GM23248 (cell line): Measurements from ENCODE around the gene CAST. TPM values are rescaled to one million over a fixed set of nuclear protein-coding genes. Genes with fewer than 3 reads are reported as not detected.

Experiments
- DNase-seq: peaks from one replicate; pipeline ENCODE4 v3.0.0-alpha.2; 2015
- H2AFZ ChIP-seq: fragments of 200-600 bp; sonication (generic); 2 replicates; pipeline ENCODE4 v1.6.1; 2016; ENCODE audit warnings: antibody characterized with exemption
- H3F3A ChIP-seq: fragments of 200-600 bp; sonication (generic); 2 replicates; pipeline ENCODE4 v1.6.1; 2016; ENCODE audit warnings: mild to moderate bottlenecking, antibody characterized with exemption, mixed run types; ENCODE audit not compliant: insufficient read depth
- H3K27ac ChIP-seq: fragments of 200-600 bp; sonication (generic); 2 replicates; pipeline ENCODE4 v1.5.1; 2016; ENCODE audit warnings: mild to moderate bottlenecking
- H3K27me3 ChIP-seq: fragments of 200-600 bp; sonication (generic); replicated peaks from 2 replicates; pipeline ENCODE4 v1.6.1; 2016; ENCODE audit warnings: mild to moderate bottlenecking; ENCODE audit not compliant: insufficient read depth
- H3K36me3 ChIP-seq: fragments of 200-600 bp; sonication (generic); 2 replicates; pipeline ENCODE4 v1.6.1; 2016; ENCODE audit warnings: low read depth, mild to moderate bottlenecking
- H3K4me1 ChIP-seq: fragments of 200-600 bp; sonication (generic); 2 replicates; pipeline ENCODE4 v1.6.1; 2016; ENCODE audit warnings: mild to moderate bottlenecking; ENCODE audit not compliant: insufficient read depth
- H3K4me2 ChIP-seq: fragments of 200-600 bp; sonication (generic); one replicate; pipeline ENCODE4 v1.6.1; 2016; ENCODE audit warnings: mild to moderate bottlenecking; ENCODE audit not compliant: unreplicated experiment
- H3K4me3 ChIP-seq: fragments of 200-600 bp; sonication (generic); 2 replicates; pipeline ENCODE4 v1.5.1; 2016; ENCODE audit warnings: mild to moderate bottlenecking
- H3K79me2 ChIP-seq: fragments of 200-600 bp; sonication (generic); 2 replicates; pipeline ENCODE4 v1.6.1; 2016; ENCODE audit warnings: mild to moderate bottlenecking; ENCODE audit not compliant: insufficient read depth
- H3K9ac ChIP-seq: fragments of 200-600 bp; sonication (generic); 2 replicates; pipeline ENCODE4 v1.6.1; 2016; ENCODE audit warnings: mild to moderate bottlenecking
- H3K9me2 ChIP-seq: fragments of 200-600 bp; sonication (generic); 2 replicates; pipeline ENCODE4 v1.6.1; 2016; ENCODE audit warnings: mixed run types, mild to moderate bottlenecking, moderate library complexity; ENCODE audit not compliant: insufficient read depth
- H3K9me3 ChIP-seq: fragments of 200-600 bp; sonication (generic); one replicate; pipeline ENCODE4 v1.6.1; 2017; ENCODE audit warnings: low read depth
- H4K20me1 ChIP-seq: fragments of 200-600 bp; sonication (generic); 2 replicates; pipeline ENCODE4 v1.6.0; 2016; ENCODE audit not compliant: insufficient read depth
- EZH2 ChIP-seq: fragments of 200-600 bp; sonication (generic); IDR thresholded peaks from 2 replicates; pipeline ENCODE4 v1.6.1; 2018; ENCODE audit warnings: antibody characterized with exemption, mild to moderate bottlenecking; ENCODE audit not compliant: insufficient read depth, poor library complexity, severe bottlenecking
- EZH2phosphoT487 ChIP-seq: fragments of 200-600 bp; sonication (generic); IDR thresholded peaks from 2 replicates; pipeline ENCODE4 v1.6.1; 2018; ENCODE audit warnings: antibody characterized with exemption, moderate library complexity, mild to moderate bottlenecking, low read depth; ENCODE audit not compliant: insufficient read depth
- WGBS, 2 experiments: methylation state at CpG; one replicate each; pipeline ENCODE4 v1.1.6; 2015 to 2017; ENCODE audit warnings: low lambda C conversion rate in 2 of 2, low coverage in 1 of 2; ENCODE audit errors: missing lambda C conversion rate in 2 of 2; 5-methylcytosine and 5-hydroxymethylcytosine counted together
- in situ Hi-C: fragments of 300-500 bp; cut with MboI; formaldehyde crosslinking; loops from 2 replicates; pipeline ENCODE4 v1.15.0; 2020
- polyA plus RNA-seq: library from polyadenylated mRNA; unstranded; fragments of >200 nt; fragmentation: Nextera tagmentation; extraction: Ambion mirVana; gene quantifications from 2 replicates; pipeline ENCODE4 v1.2.1, GENCODE V29; 2016
- total RNA-seq: library from RNA; depleted of rRNA; stranded (reverse); fragments of >200 nt; shearing (Covaris generic); gene quantifications from 2 replicates; pipeline ENCODE4 v1.2.3, GENCODE V29; 2014

CAST gene
- total and polyA plus RNA-seq, 2 experiments from 2014 or later: 179 to 196 TPM

- in situ Hi-C loops: no loop called here
- H3K27me3 ChIP-seq: no peaks in the 10 kb centered on the region
- no peak overlapping the region for H3K4me3 ChIP-seq
- H3K9ac ChIP-seq: no peak overlapping the region
- H3K27ac ChIP-seq: no peak overlapping the region
- H3F3A ChIP-seq: peaks cover 18% of the 10 kb centered on the region; the same call in 1 of the 2 replicates
- H3K79me2 ChIP-seq: peaks cover 97% of the 10 kb centered on the region
- H3K36me3 ChIP-seq: peaks cover 6% of the 10 kb centered on the region
- H3K4me2 ChIP-seq: no peak overlapping the region
- DNase-seq: peak; percentile 21
- H3K9me3 ChIP-seq: no peaks in the 10 kb centered on the region
- peaks cover 16% of the 10 kb centered on the region for H3K4me1 ChIP-seq
- TF ChIP-seq EZH2phosphoT487 (no peak), EZH2 (no peak)
- H2AFZ ChIP-seq: no peak overlapping the region
- WGBS, 2 experiments: 97 to 100% methylated on average over 2 of the region's 2 CpGs
- H3K9me2 ChIP-seq: no peaks in the 10 kb centered on the region
- H4K20me1 ChIP-seq: no peaks in the 10 kb centered on the region
Observed at GRCh38 chr5:96720408-96720807, 58.2 kb downstream of the CAST start.

- Histone ChIP-seq H3K9ac (no peak overlapping the region), H4K20me1 (no peaks in the 10 kb centered on the region), H3K4me2 (peak overlapping the region; percentile 27), H3K4me3 (no peak overlapping the region), H3K27me3 (no peaks in the 10 kb centered on the region), H3K9me2 (no peaks in the 10 kb centered on the region), H3K27ac (peak overlapping the region; percentile 59), H2AFZ (no peak overlapping the region), H3K79me2 (peaks cover 97% of the 10 kb centered on the region), H3K36me3 (peaks cover 7% of the 10 kb centered on the region), H3F3A (peaks cover 19% of the 10 kb centered on the region; the same call in 1 of the 2 replicates), H3K4me1 (peaks cover 15% of the 10 kb centered on the region), H3K9me3 (no peaks in the 10 kb centered on the region)
- in situ Hi-C loops: no loop called here
- TF ChIP-seq EZH2phosphoT487 (no peak), EZH2 (no peak)
- peak; percentile 76 for DNase-seq
Observed at GRCh38 chr5:96721351-96721977, 59.3 kb downstream of the CAST start.

GRCh38 chr5:96725257-96725656, 63.1 kb downstream of the CAST start:
- in situ Hi-C loops: no loop called here
- Histone ChIP-seq H3K9me2 (no peaks in the 10 kb centered on the region), H3K79me2 (peaks cover 87% of the 10 kb centered on the region), H3K9ac (no peak overlapping the region), H3F3A (peaks cover 19% of the 10 kb centered on the region; the same call in 1 of the 2 replicates), H3K9me3 (no peaks in the 10 kb centered on the region), H4K20me1 (no peaks in the 10 kb centered on the region), H3K4me3 (no peak overlapping the region), H3K4me1 (peaks cover 15% of the 10 kb centered on the region), H3K27ac (no peak overlapping the region), H3K4me2 (no peak overlapping the region), H2AFZ (no peak overlapping the region), H3K36me3 (peaks cover 11% of the 10 kb centered on the region), H3K27me3 (no peaks in the 10 kb centered on the region)
- 100% methylated on average over 1 of the region's 1 CpG for WGBS, 2 experiments
- TF ChIP-seq EZH2phosphoT487 (no peak), EZH2 (no peak)
- DNase-seq: no peak

- in situ Hi-C loops: no loop called here
- 56 to 68% methylated on average over 4 of the region's 4 CpGs for WGBS, 2 experiments
- H3K79me2 ChIP-seq: peaks cover 72% of the 10 kb centered on the region
Observed at GRCh38 chr5:96726802-96727201, 64.6 kb downstream of the CAST start.

More at GRCh38 chr5:96726802-96727201, 64.6 kb downstream of the CAST start:
- Histone ChIP-seq H3K9me3 (no peaks in the 10 kb centered on the region), H3K4me2 (no peak overlapping the region), H3F3A (peaks cover 13% of the 10 kb centered on the region; the same call in 1 of the 2 replicates), H3K4me3 (no peak overlapping the region), H4K20me1 (no peaks in the 10 kb centered on the region), H3K27me3 (no peaks in the 10 kb centered on the region), H2AFZ (no peak overlapping the region), H3K4me1 (peaks cover 3% of the 10 kb centered on the region), H3K27ac (no peak overlapping the region), H3K9ac (no peak overlapping the region), H3K36me3 (peaks cover 19% of the 10 kb centered on the region), H3K9me2 (no peaks in the 10 kb centered on the region)
- no peak for DNase-seq
- no peak for TF ChIP-seq EZH2
- no peak for TF ChIP-seq EZH2phosphoT487
